Activated naive CD8-positive, alpha-beta T cell (primary cell): ENCODE measurements around the gene NT5C1A.

Experiments used
- H3K27ac Mint-ChIP-seq: one replicate; pipeline ENCODE4 v1.8.0; 2021; ENCODE audit warnings: mixed read lengths
- H3K27me3 Mint-ChIP-seq: one replicate; pipeline ENCODE4 v1.8.0; 2021; ENCODE audit warnings: mixed read lengths
- H3K36me3 Mint-ChIP-seq: one replicate; pipeline ENCODE4 v1.8.0; 2021; ENCODE audit warnings: mixed read lengths
- H3K4me1 Mint-ChIP-seq: one replicate; pipeline ENCODE4 v1.8.0; 2021; ENCODE audit warnings: low read depth, mixed read lengths
- H3K4me3 Mint-ChIP-seq: one replicate; pipeline ENCODE4 v1.8.0; 2021; ENCODE audit warnings: mild to moderate bottlenecking, mixed read lengths
- H3K9me3 Mint-ChIP-seq: one replicate; pipeline ENCODE4 v1.8.0; 2021; ENCODE audit warnings: low read depth, mixed read lengths

The NT5C1A gene

DNA sequence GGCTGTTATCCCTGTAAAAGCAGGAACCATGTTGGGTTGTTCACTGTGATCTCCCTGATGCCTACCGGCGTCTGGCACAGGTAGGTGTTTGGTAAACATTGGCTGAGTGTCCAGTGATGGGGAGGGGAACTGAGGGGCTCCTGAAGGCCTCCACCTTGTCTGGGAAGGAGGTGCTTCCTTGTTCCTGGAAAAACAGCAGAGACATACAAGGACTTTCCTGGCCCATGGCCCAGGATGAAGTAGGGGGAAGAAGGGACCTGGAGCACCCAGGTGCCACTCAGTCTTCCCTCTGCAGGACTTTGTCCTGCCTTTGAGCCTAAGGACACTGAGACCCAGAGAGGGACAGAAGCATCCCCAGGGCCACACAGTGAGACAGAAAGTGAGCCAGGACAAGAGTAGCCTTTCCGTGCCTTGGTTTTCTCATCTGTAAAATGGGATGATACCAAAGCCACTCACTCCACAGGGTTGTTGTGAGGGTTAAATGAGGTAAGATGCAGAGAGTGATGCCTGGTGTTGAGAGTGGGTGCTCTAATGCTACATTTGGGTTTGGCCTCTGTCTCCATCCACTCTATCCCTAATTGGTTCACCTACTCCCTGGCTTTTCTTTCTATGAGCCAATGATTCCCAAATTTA is 26.4 kb downstream of the NT5C1A start:
- no peak overlapping the region for H3K4me3 Mint-ChIP-seq
- no peaks in the 10 kb centered on the region for H3K27me3 Mint-ChIP-seq
- no peaks in the 10 kb centered on the region for H3K4me1 Mint-ChIP-seq
- no peaks in the 10 kb centered on the region for H3K9me3 Mint-ChIP-seq
- H3K36me3 Mint-ChIP-seq = no peaks in the 10 kb centered on the region
- H3K27ac Mint-ChIP-seq = no peak overlapping the region

GRCh38 chr1:39643705-39644104 is 28.2 kb downstream of the NT5C1A start:
- H3K27ac Mint-ChIP-seq = no peak overlapping the region
- H3K27me3 Mint-ChIP-seq = peaks cover under 1% of the 10 kb centered on the region
- no peak overlapping the region for H3K4me3 Mint-ChIP-seq
- H3K4me1 Mint-ChIP-seq = peaks cover 3% of the 10 kb centered on the region
- H3K9me3 Mint-ChIP-seq = no peaks in the 10 kb centered on the region
- H3K36me3 Mint-ChIP-seq = no peaks in the 10 kb centered on the region

DNA sequence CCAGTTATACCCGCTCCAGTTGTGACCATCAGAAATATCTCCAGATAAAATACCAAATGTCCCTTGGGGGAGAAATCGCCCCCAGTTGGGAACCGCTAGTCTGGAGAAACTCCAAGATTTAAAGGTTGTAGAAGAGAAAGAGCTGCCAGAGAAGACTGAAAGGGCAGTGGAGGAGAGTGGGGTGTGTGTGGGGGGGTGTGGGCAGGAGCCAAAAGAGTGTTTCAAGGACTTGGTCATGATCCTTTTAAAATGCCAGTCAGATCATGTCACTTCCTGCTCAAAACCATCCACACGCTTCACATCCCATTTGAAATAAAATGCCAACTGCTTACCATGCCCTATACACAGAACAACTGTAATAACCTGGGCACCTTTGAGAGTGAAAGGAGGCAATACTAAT is 29.1 kb downstream of the NT5C1A start:
- Mint-ChIP-seq H3K36me3 (no peaks in the 10 kb centered on the region), H3K9me3 (no peaks in the 10 kb centered on the region), H3K4me1 (peaks cover 4% of the 10 kb centered on the region), H3K27me3 (peaks cover 6% of the 10 kb centered on the region), H3K27ac (no peak overlapping the region), H3K4me3 (no peak overlapping the region)

DNA sequence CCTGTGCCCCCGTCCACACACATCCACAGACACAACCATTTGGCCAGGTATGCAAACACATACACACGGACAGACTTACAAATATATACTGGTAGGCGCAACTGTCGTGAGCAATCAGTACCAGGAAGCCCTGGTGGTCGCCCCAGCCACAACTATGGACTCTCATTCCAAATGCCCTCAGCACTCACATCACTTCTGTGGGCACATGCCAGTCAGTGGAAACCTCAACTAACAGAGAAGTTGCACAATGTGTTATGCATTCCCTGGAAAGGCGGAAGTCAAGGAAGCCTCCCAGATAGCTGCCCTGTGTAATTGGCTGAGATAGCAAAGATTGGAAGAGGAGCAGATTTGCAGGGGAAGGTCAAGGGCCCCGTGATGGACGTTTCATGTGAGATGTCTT is 31.0 kb downstream of the NT5C1A start:
- Mint-ChIP-seq H3K4me3 (no peak overlapping the region), H3K4me1 (peaks cover 4% of the 10 kb centered on the region), H3K27ac (no peak overlapping the region), H3K9me3 (no peaks in the 10 kb centered on the region), H3K36me3 (no peaks in the 10 kb centered on the region), H3K27me3 (peaks cover 10% of the 10 kb centered on the region)

- peak within 1 kb of the TSS; percentile 72 for H3K4me3 Mint-ChIP-seq
- H3K36me3 Mint-ChIP-seq = no peaks in the 10 kb centered on the region
- no peaks in the 10 kb centered on the region for H3K9me3 Mint-ChIP-seq
- peaks cover 11% of the 10 kb centered on the region for H3K27me3 Mint-ChIP-seq
- no peak within 1 kb of the TSS for H3K27ac Mint-ChIP-seq
- peaks cover 4% of the 10 kb centered on the region for H3K4me1 Mint-ChIP-seq
Measured at GRCh38 chr1:39639305-39640130, 32.4 kb downstream of the NT5C1A start, which contains the start of gene HEYL. TSS of gene HEYL (minus strand) at chr1:39639643. CDS start at chr1:39639625, 18 bp downstream.

DNA sequence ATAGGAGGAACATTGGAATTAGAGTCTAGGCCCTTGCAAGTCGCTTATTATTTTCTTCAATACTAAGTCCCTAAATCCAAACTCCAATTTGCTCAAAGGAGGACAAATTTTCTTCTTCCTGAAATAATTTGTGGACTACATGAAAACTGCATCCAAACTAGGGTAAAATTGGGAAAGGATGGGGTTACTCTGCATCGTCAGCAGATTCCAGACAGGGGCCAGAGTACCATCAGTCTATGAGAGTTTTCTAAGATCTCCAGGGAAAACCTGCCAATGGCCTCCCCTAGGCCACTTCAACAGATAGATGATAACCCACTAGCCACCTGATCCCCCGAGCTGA is 33.0 kb downstream of the NT5C1A start:
- H3K9me3 Mint-ChIP-seq = no peaks in the 10 kb centered on the region
- H3K27ac Mint-ChIP-seq = no peak overlapping the region
- peaks cover 4% of the 10 kb centered on the region for H3K4me1 Mint-ChIP-seq
- H3K4me3 Mint-ChIP-seq = peak overlapping the region; percentile 72
- peaks cover 11% of the 10 kb centered on the region for H3K27me3 Mint-ChIP-seq
- H3K36me3 Mint-ChIP-seq = no peaks in the 10 kb centered on the region

- H3K9me3 Mint-ChIP-seq = no peaks in the 10 kb centered on the region
- H3K4me3 Mint-ChIP-seq = no peak overlapping the region
- peaks cover 4% of the 10 kb centered on the region for H3K4me1 Mint-ChIP-seq
- no peak overlapping the region for H3K27ac Mint-ChIP-seq
- H3K36me3 Mint-ChIP-seq = no peaks in the 10 kb centered on the region
- H3K27me3 Mint-ChIP-seq = peaks cover 15% of the 10 kb centered on the region
Measured at GRCh38 chr1:39637361-39637760, 34.5 kb downstream of the NT5C1A start.

GRCh38 chr1:39635871-39636210 is 36.1 kb downstream of the NT5C1A start:
- H3K27ac Mint-ChIP-seq = no peak overlapping the region
- H3K36me3 Mint-ChIP-seq = no peaks in the 10 kb centered on the region
- H3K9me3 Mint-ChIP-seq = no peaks in the 10 kb centered on the region
- H3K4me1 Mint-ChIP-seq = peaks cover 4% of the 10 kb centered on the region
- H3K4me3 Mint-ChIP-seq = no peak overlapping the region
- H3K27me3 Mint-ChIP-seq = peaks cover 15% of the 10 kb centered on the region

DNA sequence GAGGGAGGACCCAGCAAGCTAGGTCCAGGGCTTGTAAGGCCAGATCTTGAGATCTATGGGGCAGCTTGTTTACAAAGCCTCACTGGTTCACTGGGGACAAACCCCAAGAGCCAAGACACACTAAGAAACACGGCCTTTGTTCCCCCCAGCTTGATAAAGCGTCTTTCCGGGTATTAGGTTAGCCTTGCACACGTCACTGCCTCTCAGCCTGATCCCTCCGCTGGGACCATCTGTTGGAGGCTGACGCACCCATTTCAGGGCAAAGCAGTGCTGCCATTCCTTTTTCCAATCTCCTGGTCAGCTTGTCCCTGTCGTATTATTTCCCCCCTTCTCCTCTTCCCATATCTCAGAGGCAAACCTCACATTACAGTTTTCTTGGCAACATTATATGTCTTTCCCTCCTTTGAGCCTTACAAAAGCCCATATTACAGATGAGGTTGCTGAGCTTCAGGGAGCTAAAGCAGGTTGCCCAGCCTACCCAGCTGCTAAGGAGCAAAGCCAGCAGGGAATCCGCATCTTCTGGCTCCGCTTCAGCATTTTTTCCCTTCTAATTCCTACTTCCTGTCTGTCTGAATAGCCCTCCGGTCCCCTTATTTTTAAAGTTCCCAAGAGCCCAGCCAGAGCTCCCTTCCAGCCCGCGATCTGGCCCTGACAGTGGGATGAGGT is 36.6 kb downstream of the NT5C1A start:
- no peak overlapping the region for H3K27ac Mint-ChIP-seq
- no peak overlapping the region for H3K4me3 Mint-ChIP-seq
- no peaks in the 10 kb centered on the region for H3K36me3 Mint-ChIP-seq
- peaks cover 4% of the 10 kb centered on the region for H3K4me1 Mint-ChIP-seq
- peaks cover 15% of the 10 kb centered on the region for H3K27me3 Mint-ChIP-seq
- H3K9me3 Mint-ChIP-seq = no peaks in the 10 kb centered on the region

DNA sequence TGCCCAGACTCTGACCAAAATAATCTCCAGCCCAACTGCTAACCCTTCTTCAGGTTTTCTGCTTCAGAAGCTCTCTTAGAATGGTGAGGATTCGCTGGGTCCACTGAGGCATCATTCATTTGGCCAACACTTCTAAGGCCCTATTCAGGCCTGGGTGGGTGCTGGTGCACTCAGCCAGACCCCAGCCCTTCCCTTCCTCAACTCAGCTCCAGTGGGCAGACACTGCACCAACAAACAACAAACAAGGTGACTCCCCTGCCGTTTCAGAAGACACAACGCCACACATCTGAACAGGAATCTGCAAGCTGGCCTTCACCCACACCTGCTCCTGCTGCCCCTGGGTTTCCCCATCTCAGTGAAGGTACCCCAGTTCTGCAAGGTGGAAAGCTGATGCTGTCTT is 38.5 kb downstream of the NT5C1A start:
- Mint-ChIP-seq H3K36me3 (no peaks in the 10 kb centered on the region), H3K4me3 (no peak overlapping the region), H3K27me3 (peaks cover 14% of the 10 kb centered on the region)

DNA sequence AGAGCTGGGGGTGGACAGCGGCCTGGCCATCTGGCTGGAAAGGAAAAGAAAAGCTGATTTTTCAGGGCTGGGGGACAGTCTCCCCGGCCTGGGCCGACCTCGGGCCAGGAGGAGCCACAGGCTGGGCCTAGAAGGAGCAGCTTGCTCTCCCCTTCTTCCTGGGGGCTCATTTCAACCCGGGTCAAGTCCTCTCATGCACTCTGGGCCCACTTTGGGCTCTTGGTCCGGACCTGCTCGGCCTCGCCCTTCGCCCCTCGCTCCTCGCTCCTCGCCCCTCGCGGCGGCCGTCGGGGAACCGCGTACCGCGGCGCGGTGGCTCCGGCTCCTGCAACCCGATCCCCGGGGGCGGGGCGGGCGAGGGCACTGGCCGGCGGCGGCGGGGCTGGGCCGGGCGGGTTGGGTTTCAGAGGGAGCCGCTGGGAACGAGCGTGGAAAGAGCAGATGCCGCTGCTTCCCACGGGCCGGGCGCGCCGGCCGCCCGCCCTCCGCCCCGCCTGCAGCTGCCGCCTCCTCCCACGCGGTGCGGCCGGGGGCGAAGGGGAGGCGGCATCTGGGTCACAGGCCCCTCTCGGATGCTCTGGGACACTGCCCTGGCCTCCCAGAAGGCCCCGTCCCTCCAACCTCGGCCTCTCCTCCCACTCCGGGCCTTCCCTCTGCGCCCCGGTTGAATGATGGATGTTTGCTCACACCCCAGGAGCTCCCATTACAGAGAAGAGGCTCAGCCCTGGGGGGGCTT is 39.1 kb downstream of the NT5C1A start:
- H3K27ac Mint-ChIP-seq = no peak overlapping the region
- no peak overlapping the region for H3K4me3 Mint-ChIP-seq
- H3K36me3 Mint-ChIP-seq = no peaks in the 10 kb centered on the region
- no peaks in the 10 kb centered on the region for H3K9me3 Mint-ChIP-seq
- no peaks in the 10 kb centered on the region for H3K4me1 Mint-ChIP-seq
- peaks cover 10% of the 10 kb centered on the region for H3K27me3 Mint-ChIP-seq

More for the DNA sequence above, 38.5 kb downstream of the NT5C1A start:
- H3K27ac Mint-ChIP-seq = no peak overlapping the region
- H3K4me1 Mint-ChIP-seq = no peaks in the 10 kb centered on the region
- no peaks in the 10 kb centered on the region for H3K9me3 Mint-ChIP-seq

GRCh38 chr1:39632323-39632681 is 39.6 kb downstream of the NT5C1A start:
- no peaks in the 10 kb centered on the region for H3K4me1 Mint-ChIP-seq
- H3K36me3 Mint-ChIP-seq = no peaks in the 10 kb centered on the region
- peaks cover 8% of the 10 kb centered on the region for H3K27me3 Mint-ChIP-seq
- no peak overlapping the region for H3K4me3 Mint-ChIP-seq
- no peak overlapping the region for H3K27ac Mint-ChIP-seq
- no peaks in the 10 kb centered on the region for H3K9me3 Mint-ChIP-seq

GRCh38 chr1:39631361-39632322 is 40.3 kb downstream of the NT5C1A start:
- H3K27me3 Mint-ChIP-seq = peaks cover 8% of the 10 kb centered on the region
- H3K4me3 Mint-ChIP-seq = no peak overlapping the region
- no peaks in the 10 kb centered on the region for H3K4me1 Mint-ChIP-seq
- no peaks in the 10 kb centered on the region for H3K9me3 Mint-ChIP-seq
- no peaks in the 10 kb centered on the region for H3K36me3 Mint-ChIP-seq
- H3K27ac Mint-ChIP-seq = no peak overlapping the region

DNA sequence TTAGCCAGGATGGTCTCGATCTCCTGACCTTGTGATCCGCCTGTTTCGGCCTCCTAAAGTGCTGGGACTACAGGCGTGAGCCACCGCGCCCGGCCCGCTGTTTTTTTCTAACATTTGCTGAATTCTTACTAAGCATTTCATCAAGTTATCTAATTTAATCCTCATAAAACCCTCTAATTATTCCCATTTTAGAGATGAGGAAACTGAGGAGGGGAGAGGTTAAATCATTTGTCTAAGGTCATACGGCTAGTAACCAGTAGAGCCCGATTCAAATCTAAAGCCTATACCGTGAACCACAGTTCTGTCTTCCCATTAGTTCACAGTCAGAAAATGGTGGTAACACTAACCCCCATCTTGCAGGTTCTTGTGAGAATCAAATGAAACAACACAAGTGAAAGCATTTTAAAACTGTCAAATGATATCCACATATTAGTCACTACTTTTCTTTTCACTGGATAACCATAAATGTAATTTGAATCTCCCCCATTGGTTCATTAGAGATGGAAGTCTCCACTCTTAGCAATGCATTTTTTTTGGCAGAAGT is 43.0 kb downstream of the NT5C1A start:
- no peaks in the 10 kb centered on the region for H3K4me1 Mint-ChIP-seq
- H3K27ac Mint-ChIP-seq = no peak overlapping the region
- no peaks in the 10 kb centered on the region for H3K36me3 Mint-ChIP-seq
- H3K4me3 Mint-ChIP-seq = no peak overlapping the region
- peaks cover 8% of the 10 kb centered on the region for H3K27me3 Mint-ChIP-seq
- no peaks in the 10 kb centered on the region for H3K9me3 Mint-ChIP-seq
